WTC11 (cell line): Measurements from ENCODE around the gene LHX2. TPM values are rescaled to one million over a fixed set of nuclear protein-coding genes. Genes with fewer than 3 reads are reported as not detected.

Experiments used
- ATAC-seq: fragments of 200-7000 bp; cut with Tn5 transposase; 2 replicates; pipeline ENCODE4 v1.10.0; 2021; ENCODE audit warnings: mild to moderate bottlenecking, moderate library complexity
- CTCF ChIA-PET: fragments of 300-600 bp; sonication (Branson Sonifier 250); formaldehyde crosslinking; loops from one replicate; lab custom pipeline; 2021; ENCODE audit warnings: antibody characterized with exemption; lab: Charles Lee
- POLR2A ChIA-PET: fragments of 350-600 bp; sonication (Branson Sonifier 250); formaldehyde crosslinking; loops from one replicate; lab custom pipeline; 2021; ENCODE audit warnings: antibody characterized with exemption; lab: Charles Lee
- DNase-seq: peaks from one replicate; pipeline ENCODE4 v3.0.0; 2021; ENCODE audit warnings: low spot score
- H3K27ac Mint-ChIP-seq: 2 replicates; pipeline ENCODE4 v1.8.0; 2021; ENCODE audit warnings: mixed read lengths
- H3K27me3 Mint-ChIP-seq: 2 replicates; pipeline ENCODE4 v1.8.0; 2021; ENCODE audit warnings: low read depth, mild to moderate bottlenecking, moderate library complexity, mixed read lengths
- H3K36me3 Mint-ChIP-seq: 2 replicates; pipeline ENCODE4 v1.8.0; 2021; ENCODE audit warnings: mixed read lengths
- H3K4me1 Mint-ChIP-seq: 2 replicates; pipeline ENCODE4 v1.8.0; 2022; ENCODE audit warnings: mixed read lengths
- H3K4me3 Mint-ChIP-seq: 2 replicates; pipeline ENCODE4 v1.8.0; 2021; ENCODE audit warnings: mild to moderate bottlenecking, moderate library complexity, mixed read lengths
- H3K9me3 Mint-ChIP-seq: 2 replicates; pipeline ENCODE4 v1.8.0; 2021; ENCODE audit warnings: mixed read lengths
- ATF1 ChIP-seq: sonication (generic); formaldehyde crosslinking; IDR thresholded peaks from 2 replicates; pipeline ENCODE4 v1.8.1; 2023; ENCODE audit warnings: mild to moderate bottlenecking, moderate library complexity, missing genetic modification reagents
- FOXJ3 ChIP-seq: sonication (generic); formaldehyde crosslinking; IDR thresholded peaks from 2 replicates; pipeline ENCODE4 v1.9.0; 2021; ENCODE audit warnings: missing genetic modification reagents, mild to moderate bottlenecking, borderline replicate concordance
- GTF2I ChIP-seq: fragments of 250-450 bp; sonication (Bioruptor Pico); conservative IDR thresholded peaks from 2 replicates; pipeline ENCODE4 v1.4.0; 2021; ENCODE audit warnings: mild to moderate bottlenecking
- NR1H2 ChIP-seq: sonication (generic); formaldehyde crosslinking; IDR thresholded peaks from 2 replicates; pipeline ENCODE4 v1.9.0; 2021; ENCODE audit warnings: mild to moderate bottlenecking, moderate library complexity, missing genetic modification reagents
- OVOL2 ChIP-seq: fragments of 250-450 bp; sonication (Bioruptor Pico); IDR thresholded peaks from 2 replicates; pipeline ENCODE4 v1.9.0; 2021; ENCODE audit warnings: mild to moderate bottlenecking, borderline replicate concordance
- ZNF219 ChIP-seq: sonication (generic); formaldehyde crosslinking; IDR thresholded peaks from 2 replicates; pipeline ENCODE4 v1.8.0; 2023; ENCODE audit warnings: missing genetic modification reagents, mild to moderate bottlenecking, borderline replicate concordance
- ZNF423 ChIP-seq: fragments of 250-450 bp; sonication (Bioruptor Pico); IDR thresholded peaks from 2 replicates; pipeline ENCODE4 v2.1.2; 2022; ENCODE audit warnings: mild to moderate bottlenecking, moderate library complexity
- total RNA-seq: library from RNA; stranded (reverse); gene quantifications from 3 replicates; pipeline ENCODE4 v1.2.3, GENCODE V29; 2021
- TF ChIP-seq, protein P1 (sequence below): sonication (generic); formaldehyde crosslinking; IDR thresholded peaks from 2 replicates; pipeline ENCODE4 v1.8.1; 2023; ENCODE audit warnings: mild to moderate bottlenecking, missing genetic modification reagents, moderate library complexity
- TF ChIP-seq, protein P2 (sequence below): fragments of 250-450 bp; sonication (Bioruptor Pico); IDR thresholded peaks from 2 replicates; pipeline ENCODE4 v2.1.2; 2022; ENCODE audit warnings: mild to moderate bottlenecking, moderate library complexity
- TF ChIP-seq, protein P3 (sequence below): fragments of 250-450 bp; sonication (Bioruptor Pico); IDR thresholded peaks from 2 replicates; pipeline ENCODE4 v1.9.0; 2021; ENCODE audit warnings: mild to moderate bottlenecking, borderline replicate concordance
- TF ChIP-seq, protein P4 (sequence below): fragments of 250-450 bp; sonication (Bioruptor Pico); IDR thresholded peaks from 2 replicates; pipeline ENCODE4 v1.9.0; 2021; ENCODE audit warnings: mild to moderate bottlenecking
- TF ChIP-seq, protein P5 (sequence below): sonication (generic); formaldehyde crosslinking; IDR thresholded peaks from 2 replicates; pipeline ENCODE4 v1.8.0; 2022; ENCODE audit warnings: mild to moderate bottlenecking, missing genetic modification reagents
- TF ChIP-seq, protein P6 (sequence below): fragments of 250-450 bp; sonication (Bioruptor Pico); IDR thresholded peaks from 2 replicates; pipeline ENCODE4 v1.8.0; 2021; ENCODE audit warnings: mild to moderate bottlenecking

Gene LHX2
- total RNA-seq, 1 experiment from 2014 or later: 0.42 TPM

DNA sequence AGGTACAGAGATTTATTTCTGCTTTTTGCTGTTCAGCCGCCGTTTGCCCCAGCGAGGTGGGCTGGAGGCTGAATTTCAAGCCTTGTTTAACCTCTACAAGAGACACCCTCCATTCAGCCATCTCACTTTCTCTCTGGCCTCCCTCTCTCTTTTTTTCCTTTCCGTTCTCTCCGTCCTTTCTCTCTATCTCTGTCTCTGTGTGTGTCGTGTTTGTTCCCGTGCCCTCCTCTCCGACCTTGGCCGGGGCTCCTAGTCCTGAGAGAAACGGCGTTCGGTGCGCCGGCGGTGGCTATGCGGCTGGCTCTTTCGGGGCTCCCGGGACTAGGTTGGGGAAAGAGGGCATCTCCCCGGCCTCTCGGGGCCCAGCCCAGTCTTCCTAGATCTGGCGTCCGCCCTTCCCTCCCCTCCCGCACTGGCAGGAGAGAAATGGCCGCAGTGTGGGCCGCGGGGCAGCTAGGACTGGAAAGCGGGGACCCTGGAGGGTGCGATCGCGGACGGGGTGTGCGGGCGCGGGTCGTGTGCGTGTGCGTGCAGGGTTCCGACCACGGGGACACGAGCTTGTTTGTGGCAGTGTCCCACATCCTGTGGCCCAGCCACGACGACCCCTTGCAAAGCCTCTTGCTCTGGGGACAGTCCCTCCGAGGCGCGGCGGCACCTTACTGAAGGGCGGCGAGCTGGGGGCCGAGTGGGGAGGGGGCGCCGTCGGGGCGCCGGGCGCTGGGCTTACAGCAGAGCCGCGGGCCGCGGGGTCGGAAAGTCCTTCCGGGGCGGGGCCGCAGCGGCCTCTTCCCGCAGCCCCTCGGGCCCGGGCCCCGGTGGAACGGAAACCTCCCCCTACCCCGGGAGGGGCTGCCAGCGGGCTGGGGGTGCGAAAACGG, 5.7 kb downstream of the LHX2 start:
- no peaks in the 10 kb centered on the region for H3K36me3 Mint-ChIP-seq
- DNase-seq: peak; percentile 39
- TF ChIP-seq ZNF219 (CRISPR knock-in tag) (no peak), ZNF423 (no peak), OVOL2 (no peak), NR1H2 (CRISPR knock-in tag) (no peak), GTF2I (CRISPR knock-in tag) (no peak), ATF1 (no peak), FOXJ3 (CRISPR knock-in tag) (no peak)
- TF ChIP-seq, protein P1, sequence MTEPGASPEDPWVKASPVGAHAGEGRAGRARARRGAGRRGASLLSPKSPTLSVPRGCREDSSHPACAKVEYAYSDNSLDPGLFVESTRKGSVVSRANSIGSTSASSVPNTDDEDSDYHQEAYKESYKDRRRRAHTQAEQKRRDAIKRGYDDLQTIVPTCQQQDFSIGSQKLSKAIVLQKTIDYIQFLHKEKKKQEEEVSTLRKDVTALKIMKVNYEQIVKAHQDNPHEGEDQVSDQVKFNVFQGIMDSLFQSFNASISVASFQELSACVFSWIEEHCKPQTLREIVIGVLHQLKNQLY (CRISPR knock-in tag): no peak
- TF ChIP-seq, protein P2, sequence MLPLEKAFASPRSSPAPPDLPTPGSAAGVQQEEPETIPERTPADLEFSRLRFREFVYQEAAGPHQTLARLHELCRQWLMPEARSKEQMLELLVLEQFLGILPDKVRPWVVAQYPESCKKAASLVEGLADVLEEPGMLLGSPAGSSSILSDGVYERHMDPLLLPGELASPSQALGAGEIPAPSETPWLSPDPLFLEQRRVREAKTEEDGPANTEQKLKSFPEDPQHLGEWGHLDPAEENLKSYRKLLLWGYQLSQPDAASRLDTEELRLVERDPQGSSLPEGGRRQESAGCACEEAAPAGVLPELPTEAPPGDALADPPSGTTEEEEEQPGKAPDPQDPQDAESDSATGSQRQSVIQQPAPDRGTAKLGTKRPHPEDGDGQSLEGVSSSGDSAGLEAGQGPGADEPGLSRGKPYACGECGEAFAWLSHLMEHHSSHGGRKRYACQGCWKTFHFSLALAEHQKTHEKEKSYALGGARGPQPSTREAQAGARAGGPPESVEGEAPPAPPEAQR: no peak
- TF ChIP-seq, protein P3, sequence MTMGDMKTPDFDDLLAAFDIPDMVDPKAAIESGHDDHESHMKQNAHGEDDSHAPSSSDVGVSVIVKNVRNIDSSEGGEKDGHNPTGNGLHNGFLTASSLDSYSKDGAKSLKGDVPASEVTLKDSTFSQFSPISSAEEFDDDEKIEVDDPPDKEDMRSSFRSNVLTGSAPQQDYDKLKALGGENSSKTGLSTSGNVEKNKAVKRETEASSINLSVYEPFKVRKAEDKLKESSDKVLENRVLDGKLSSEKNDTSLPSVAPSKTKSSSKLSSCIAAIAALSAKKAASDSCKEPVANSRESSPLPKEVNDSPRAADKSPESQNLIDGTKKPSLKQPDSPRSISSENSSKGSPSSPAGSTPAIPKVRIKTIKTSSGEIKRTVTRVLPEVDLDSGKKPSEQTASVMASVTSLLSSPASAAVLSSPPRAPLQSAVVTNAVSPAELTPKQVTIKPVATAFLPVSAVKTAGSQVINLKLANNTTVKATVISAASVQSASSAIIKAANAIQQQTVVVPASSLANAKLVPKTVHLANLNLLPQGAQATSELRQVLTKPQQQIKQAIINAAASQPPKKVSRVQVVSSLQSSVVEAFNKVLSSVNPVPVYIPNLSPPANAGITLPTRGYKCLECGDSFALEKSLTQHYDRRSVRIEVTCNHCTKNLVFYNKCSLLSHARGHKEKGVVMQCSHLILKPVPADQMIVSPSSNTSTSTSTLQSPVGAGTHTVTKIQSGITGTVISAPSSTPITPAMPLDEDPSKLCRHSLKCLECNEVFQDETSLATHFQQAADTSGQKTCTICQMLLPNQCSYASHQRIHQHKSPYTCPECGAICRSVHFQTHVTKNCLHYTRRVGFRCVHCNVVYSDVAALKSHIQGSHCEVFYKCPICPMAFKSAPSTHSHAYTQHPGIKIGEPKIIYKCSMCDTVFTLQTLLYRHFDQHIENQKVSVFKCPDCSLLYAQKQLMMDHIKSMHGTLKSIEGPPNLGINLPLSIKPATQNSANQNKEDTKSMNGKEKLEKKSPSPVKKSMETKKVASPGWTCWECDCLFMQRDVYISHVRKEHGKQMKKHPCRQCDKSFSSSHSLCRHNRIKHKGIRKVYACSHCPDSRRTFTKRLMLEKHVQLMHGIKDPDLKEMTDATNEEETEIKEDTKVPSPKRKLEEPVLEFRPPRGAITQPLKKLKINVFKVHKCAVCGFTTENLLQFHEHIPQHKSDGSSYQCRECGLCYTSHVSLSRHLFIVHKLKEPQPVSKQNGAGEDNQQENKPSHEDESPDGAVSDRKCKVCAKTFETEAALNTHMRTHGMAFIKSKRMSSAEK: no peak
- TF ChIP-seq, protein P4, sequence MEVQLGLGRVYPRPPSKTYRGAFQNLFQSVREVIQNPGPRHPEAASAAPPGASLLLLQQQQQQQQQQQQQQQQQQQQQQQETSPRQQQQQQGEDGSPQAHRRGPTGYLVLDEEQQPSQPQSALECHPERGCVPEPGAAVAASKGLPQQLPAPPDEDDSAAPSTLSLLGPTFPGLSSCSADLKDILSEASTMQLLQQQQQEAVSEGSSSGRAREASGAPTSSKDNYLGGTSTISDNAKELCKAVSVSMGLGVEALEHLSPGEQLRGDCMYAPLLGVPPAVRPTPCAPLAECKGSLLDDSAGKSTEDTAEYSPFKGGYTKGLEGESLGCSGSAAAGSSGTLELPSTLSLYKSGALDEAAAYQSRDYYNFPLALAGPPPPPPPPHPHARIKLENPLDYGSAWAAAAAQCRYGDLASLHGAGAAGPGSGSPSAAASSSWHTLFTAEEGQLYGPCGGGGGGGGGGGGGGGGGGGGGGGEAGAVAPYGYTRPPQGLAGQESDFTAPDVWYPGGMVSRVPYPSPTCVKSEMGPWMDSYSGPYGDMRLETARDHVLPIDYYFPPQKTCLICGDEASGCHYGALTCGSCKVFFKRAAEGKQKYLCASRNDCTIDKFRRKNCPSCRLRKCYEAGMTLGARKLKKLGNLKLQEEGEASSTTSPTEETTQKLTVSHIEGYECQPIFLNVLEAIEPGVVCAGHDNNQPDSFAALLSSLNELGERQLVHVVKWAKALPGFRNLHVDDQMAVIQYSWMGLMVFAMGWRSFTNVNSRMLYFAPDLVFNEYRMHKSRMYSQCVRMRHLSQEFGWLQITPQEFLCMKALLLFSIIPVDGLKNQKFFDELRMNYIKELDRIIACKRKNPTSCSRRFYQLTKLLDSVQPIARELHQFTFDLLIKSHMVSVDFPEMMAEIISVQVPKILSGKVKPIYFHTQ (CRISPR knock-in tag): no peak
- TF ChIP-seq, protein P5, sequence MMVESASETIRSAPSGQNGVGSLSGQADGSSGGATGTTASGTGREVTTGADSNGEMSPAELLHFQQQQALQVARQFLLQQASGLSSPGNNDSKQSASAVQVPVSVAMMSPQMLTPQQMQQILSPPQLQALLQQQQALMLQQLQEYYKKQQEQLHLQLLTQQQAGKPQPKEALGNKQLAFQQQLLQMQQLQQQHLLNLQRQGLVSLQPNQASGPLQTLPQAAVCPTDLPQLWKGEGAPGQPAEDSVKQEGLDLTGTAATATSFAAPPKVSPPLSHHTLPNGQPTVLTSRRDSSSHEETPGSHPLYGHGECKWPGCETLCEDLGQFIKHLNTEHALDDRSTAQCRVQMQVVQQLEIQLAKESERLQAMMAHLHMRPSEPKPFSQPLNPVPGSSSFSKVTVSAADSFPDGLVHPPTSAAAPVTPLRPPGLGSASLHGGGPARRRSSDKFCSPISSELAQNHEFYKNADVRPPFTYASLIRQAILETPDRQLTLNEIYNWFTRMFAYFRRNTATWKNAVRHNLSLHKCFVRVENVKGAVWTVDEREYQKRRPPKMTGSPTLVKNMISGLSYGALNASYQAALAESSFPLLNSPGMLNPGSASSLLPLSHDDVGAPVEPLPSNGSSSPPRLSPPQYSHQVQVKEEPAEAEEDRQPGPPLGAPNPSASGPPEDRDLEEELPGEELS (CRISPR knock-in tag): no peak
- TF ChIP-seq, protein P6, sequence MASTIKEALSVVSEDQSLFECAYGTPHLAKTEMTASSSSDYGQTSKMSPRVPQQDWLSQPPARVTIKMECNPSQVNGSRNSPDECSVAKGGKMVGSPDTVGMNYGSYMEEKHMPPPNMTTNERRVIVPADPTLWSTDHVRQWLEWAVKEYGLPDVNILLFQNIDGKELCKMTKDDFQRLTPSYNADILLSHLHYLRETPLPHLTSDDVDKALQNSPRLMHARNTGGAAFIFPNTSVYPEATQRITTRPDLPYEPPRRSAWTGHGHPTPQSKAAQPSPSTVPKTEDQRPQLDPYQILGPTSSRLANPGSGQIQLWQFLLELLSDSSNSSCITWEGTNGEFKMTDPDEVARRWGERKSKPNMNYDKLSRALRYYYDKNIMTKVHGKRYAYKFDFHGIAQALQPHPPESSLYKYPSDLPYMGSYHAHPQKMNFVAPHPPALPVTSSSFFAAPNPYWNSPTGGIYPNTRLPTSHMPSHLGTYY (CRISPR knock-in tag): no peak
- TF ChIP-seq, all 79 proteins: peak for 0
- Mint-ChIP-seq H3K4me3 (peak overlapping the region; percentile 62), H3K4me1 (peaks cover 61% of the 10 kb centered on the region), H3K9me3 (no peaks in the 10 kb centered on the region), H3K27me3 (peaks cover 96% of the 10 kb centered on the region), H3K27ac (no peak overlapping the region)
- no peak for ATAC-seq
- CTCF ChIA-PET: interaction anchor here (0.9 to 3.9 kb wide), 4 partner anchors 12 to 56 kb away, joined by 3 to 23 read pairs (median 4); no protein-coding TSS in a partner anchor
- POLR2A ChIA-PET: no interaction called here
